TTC549 (cell line): ENCODE data around the gene LRP1B.

Experiments used
- FAIRE-seq: peaks from 2 replicates; lab custom pipeline; 2012; peaks lifted over from hg19 to GRCh38; lab: Jason Lieb, UNC

LRP1B gene

DNA sequence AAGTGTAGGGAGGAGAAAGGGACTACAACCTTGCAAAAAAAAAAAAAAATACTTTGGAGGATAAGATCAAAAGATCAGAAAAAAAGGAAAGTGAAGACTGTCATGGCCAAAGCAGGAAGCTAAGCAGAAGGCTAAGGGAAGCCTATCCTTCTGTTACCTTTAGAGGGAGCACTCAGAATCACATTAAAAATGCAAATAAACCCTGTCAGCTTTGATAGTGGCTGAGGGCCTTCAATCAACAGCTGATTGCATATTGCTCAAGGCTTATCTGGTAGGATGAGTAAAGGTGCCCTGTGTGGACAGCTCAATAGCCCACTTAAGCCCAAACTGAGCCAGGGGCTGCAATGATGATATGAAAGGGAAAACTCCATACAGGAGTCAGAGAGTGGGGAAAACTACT is 1021.2 kb downstream of the LRP1B start:
- FAIRE-seq = no peak

DNA sequence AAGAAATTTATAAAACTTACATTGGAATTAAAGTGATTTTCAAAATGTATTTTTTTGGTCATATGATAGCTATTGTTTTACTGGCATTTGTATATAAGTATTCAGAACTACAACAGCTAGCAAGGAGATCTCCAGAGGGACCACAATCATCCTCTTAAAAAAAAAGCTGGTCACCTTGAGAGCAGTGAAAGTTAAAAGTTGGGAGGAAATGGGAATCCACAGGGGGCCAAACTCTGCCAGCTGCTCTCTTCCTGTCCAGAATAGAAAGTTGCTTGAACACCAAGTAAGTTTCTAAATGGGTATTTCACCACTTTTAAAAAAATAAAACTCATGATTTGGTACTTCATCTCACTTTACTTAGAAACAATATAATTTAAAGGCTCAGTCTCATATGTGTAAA is 1025.1 kb downstream of the LRP1B start:
- FAIRE-seq = no peak

DNA sequence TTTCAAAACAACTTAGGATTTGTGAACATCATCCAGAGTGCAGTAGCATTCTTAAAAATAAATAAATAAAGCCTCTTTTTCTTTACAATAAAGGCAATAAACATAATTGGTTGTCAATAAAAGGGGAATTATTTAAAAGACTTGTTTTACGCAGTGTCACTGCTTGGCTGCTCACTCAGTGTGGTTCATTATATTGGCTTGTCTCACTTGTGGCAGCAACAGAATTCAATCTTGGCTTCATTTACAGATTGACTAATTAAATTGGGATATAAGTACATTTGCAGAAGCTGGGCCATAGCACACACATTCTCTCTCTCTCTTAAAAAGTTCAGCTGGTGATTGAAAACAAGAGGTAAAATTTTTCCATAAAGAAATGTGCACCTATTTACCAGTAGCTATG is 1027.6 kb downstream of the LRP1B start:
- FAIRE-seq = no peak

DNA sequence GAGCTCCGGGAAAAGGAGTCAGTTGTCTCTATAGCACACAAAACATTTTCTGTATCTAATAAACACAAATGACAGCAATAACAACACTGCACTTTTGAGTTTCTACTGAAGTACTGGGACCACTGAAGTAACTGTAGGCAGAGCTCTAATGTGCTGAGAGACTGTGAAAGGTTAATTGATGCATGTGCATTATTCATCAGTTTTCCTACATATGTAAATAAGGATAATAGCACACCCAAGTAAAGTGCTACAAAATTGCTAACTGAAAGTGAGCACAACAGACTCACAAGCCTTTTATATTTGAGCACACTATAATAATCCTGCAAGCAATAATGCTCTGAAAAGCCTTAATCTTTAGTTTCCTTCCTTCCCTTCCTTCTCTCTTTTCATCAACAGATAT is 1051.6 kb downstream of the LRP1B start:
- no peak for FAIRE-seq

DNA sequence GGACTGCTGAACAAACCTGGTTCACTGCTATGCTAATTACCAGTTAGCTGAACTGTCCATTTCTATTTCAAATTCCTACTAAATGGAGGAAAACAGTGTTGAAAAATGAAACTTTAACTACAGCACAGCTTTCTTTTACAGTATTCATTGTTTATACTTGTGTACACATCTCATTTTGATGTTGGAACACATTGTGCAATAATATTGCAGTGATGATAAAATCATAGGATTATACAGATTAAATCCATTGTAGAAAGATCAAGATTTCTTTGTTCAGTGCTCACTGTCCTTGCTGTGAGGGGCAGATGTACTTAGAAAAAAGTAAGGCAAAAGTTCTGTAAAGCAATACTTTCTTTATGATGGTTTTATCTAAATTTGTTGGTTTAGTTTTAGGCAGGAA is 1055.1 kb downstream of the LRP1B start:
- FAIRE-seq = no peak

DNA sequence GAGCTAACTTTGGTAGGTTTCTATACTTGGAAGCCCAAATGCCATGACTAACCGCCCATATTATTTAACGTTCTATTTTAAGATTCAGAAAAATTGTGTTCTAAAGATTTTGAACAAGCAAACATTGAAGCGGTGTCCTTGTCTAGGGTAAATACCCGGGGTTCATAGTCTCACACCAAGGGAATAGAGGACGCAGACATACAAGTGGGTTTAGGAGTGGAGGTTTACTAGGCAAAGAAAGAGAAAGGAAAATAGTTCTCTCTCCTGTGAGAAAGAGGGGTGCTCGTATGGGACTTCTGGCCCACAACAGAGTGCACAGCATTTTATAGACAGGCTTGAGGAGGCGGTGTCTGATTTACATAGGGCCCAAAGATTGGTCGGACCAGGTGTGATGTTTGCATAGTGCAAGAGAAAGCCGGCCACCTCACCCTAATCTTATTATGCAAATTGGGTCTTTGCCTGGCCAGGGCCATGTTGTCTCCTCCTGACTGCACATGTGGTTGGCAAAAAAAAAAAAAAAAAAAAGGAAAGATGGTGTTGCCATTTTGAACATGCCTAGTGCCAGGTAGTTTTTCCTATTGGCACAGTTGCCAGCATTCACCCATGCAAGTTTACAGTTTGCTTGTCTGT is 1062.6 kb downstream of the LRP1B start:
- FAIRE-seq = no peak

DNA sequence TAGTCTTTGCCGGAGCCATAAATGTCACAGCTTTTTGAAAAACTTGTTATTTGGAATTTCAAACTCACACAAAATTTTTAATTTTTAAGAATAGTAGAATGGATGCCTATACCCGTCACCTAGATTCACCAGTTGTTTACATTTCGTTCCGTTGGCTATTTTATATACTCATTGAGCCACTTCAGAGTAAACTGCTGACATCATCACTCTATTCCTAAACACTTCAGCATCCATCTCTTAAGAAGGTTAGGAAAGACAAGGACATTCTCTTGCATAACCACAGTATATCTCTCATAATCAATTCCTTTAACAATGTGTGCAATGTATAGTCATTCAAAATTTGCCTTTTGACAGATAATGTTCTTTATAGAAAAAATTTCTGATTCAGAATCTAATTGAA is 1065.8 kb downstream of the LRP1B start:
- no peak for FAIRE-seq

DNA sequence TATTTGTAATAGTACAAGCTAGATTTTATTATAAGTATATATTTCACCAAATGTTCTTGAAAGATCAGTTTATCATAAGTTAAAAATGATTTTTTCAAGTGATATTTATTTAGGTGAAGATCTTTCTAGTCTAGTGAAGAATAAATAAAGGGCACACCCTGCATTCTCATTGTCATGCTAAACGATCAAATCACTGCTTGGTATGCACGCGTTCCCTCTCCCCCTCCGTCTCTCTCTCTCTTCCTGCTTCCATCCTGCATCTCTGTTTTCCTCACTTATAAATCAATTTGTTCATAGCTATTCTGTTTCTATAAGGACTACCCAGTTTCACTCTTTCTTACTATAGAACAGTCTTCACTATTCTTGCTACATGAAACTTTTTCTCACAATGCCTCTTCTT is 1067.4 kb downstream of the LRP1B start:
- no peak for FAIRE-seq

DNA sequence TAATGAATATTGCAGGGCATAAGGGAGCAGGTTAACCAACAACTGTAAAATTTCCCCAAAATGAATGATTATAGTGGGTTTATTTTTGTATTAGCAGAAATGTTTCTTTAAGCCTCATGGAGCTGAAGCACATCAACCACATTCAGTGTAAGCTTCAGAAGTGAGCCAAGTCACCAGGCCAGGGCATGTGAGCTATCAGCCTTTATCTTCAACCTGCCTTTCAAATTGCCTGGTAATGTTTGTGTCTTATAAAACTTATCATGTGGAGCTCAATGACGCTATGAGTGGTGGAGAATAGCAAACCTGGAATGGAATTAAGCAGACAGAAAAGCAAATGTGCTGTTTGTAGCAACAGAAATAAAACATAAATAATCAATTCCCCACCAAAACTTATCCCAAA is 1068.4 kb downstream of the LRP1B start:
- FAIRE-seq = no peak

DNA sequence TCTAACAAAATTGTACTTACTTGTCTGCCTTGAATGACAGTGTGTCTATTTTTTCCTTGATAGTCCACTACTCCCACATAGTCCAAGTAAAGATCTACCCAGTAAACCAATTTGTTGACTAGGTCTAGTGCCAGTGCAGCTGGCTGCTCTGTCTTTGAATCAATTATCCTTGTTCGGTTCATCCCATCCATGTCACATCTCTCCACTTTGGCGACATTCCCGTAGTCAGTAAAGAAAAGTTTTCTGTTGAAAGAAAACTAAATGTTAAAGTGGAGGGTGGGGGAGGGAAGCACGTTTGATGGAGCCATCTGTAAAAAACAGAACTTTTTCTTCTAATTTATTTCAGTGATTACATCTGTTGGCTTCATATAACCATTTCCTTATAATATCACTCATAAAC is 1068.8 kb downstream of the LRP1B start:
- no peak for FAIRE-seq

DNA sequence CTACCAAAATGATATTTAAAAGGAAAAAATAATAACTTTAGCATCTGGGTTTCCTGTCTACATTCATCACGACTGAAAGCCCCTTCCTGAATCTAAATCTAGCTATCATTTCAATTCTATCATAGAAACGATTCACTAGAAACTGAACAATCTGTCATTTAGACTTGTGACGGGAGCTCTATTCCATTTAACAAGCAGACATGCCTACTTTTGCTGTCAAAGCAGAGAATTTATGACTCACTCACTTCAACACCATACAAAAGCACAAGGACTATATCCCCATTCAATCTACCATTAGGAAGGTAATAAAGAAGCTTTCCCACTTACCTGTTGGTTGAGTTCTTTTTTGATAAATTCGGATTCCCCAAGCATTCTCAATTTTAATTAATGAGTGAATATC is 1072.3 kb downstream of the LRP1B start:
- FAIRE-seq = no peak

DNA sequence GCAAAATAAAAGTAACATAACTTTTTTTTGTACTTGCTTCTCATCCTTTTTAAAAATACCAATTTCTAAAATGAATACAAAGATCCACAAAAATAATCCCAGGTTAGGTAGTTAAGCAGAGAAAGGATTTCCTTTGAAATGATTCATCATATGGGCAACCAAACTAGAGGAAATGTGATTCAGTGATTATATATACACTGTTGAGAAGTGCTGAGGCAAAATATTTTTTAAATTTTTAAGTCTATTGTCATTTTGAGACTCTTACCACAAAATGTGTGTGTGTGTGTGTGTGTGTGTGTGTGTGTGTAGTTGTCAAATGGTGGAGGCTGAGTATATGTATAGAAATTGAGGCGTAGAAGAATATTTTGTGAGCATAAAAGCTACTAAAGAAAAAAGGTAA is 1075.3 kb downstream of the LRP1B start:
- no peak for FAIRE-seq

DNA sequence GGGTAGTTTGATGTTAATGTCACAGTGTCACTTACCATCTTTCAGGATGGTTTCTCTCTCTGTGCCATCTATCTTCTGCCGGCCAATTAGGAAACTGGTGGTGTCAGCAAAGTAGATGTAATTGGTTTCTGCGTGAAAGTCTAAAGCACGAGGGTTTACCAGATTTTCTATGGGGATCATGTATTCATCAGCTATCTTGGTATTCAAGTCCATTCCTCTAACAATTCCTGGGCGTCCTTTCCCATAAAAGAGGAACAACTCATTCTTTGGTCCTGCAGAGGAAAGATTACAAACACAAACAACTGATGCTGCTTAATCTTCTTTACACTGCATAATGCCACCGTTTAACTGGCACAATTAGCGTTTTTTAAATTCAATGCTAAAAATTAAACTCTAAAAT is 1081.9 kb downstream of the LRP1B start:
- FAIRE-seq = no peak

DNA sequence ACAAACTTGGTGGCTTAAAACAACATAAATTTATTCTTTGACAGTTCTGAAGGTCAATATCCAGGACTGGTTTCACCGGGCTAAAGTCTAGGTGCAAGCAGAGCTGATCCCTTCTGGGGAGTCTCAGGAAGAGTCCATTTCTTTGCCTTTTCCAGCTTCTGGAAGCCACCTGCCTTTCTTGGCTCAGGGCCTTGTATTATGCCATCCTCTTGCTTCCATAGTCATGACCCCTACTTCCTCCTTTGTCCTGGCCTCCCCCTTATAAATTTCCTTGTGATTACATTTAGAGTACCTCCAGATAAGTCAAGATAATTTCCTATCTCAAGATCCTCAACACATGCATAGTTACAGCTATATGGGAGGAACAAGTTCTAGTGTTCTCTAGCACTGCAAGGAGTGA is 1089.5 kb downstream of the LRP1B start:
- FAIRE-seq = no peak

DNA sequence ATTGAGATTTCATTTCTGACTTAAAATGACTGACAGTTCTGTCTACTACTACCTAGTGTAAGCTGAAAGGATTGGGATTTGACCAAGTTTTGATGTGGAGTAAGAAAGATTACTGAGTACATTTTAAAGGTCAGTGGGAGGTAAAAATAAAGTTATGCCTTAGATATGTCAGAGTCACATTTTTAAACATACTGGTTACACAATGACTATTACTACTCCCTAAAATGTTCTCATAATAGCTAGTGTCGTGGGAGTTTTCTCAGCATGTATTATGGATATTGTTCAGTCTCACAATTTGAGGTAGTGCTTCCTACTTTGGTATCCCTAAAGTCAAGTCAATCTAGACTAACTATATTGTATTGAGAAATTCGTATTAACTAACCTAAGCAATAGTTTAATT is 1092.5 kb downstream of the LRP1B start:
- no peak for FAIRE-seq

DNA sequence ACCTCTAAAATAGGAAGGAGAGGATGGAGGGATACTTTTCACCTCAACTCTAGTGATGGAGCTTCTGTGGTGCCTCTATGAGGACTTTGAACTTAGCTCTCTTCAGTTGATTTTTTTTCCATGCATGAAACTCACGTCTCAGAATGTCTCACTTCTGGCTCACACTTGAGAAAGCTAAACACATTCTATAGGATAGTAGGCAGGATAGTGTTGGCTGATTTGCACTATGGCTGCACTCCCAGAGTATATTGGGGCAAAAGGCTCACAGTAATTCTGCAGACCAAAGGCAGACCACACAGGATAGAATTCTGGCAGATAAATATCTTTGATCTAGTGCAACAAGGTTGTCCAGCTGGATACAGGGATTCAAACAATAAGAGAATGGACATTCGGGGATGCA is 1093.5 kb downstream of the LRP1B start:
- no peak for FAIRE-seq

DNA sequence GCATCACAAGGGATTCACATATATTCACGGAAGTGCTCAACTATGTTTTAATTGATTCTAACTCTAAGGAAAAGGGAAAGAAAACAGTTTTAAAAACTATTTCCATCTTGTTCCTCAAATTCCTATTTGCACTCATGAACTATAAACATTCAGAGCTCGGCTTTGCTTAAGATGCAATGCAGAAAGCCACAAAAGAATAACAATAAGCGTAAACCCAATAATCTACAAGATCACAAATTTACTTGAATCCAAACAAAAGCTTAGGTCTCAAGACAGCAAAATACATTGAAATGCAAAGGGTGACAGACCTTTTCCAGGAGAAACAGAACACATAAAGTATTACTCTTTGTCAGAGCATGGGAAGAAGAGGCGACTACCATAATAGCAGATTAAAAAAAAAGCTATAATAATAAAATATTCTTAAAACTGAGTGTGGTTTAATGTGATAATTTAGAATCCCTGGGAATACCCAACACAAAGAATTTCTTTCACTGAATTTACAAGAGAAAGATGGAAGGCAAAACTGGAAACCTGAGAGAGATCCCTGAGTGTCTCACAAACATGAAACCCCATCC is 1094.9 kb downstream of the LRP1B start:
- no peak for FAIRE-seq

DNA sequence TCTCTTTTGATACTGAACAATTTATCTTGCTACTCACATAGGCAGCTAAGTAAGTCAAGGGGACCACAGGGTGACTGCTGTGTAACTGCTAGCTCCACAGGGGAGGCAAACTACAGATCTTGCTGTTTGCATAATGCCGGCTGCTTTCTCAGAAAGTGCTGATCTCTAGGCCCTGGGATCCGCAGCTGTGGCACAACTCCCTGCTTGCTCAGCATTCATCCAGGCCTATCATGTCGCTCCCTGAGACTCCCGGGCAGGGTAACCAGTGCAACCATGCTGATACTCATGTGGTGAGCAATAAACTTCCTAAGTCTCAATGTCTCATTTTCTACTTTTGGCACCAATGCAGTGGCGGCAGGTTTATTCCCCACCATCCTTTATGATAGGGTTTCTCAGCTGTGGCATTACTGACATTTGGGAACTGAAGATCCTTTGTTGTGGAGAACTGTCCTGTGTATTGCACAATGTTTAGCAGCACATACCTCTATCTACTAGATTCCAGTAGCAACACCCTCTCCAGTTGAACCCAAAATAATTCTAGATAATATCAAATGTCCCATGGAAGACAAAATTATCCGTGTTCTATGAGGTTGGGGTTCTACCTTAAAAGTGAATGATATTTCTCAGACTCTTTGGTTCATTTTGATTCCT is 1101.3 kb downstream of the LRP1B start:
- FAIRE-seq = no peak

DNA sequence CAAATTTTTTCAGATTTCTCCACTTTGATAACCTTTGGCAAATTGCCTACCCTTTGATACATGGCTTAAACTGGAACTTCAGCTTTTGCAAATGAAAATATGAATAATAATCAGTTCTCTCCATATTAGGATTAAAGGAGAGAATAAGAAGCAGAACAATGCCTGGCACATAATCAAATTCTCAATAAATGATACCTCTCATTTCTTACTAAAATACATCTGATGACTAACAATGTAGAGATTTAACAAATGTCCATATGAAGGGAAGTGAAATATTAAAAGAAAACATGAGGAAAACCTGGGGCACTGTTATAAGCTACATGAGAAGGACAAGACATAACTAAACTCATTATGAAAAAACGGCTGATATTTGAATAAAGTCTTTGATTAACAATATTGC is 1103.6 kb downstream of the LRP1B start:
- FAIRE-seq = no peak

DNA sequence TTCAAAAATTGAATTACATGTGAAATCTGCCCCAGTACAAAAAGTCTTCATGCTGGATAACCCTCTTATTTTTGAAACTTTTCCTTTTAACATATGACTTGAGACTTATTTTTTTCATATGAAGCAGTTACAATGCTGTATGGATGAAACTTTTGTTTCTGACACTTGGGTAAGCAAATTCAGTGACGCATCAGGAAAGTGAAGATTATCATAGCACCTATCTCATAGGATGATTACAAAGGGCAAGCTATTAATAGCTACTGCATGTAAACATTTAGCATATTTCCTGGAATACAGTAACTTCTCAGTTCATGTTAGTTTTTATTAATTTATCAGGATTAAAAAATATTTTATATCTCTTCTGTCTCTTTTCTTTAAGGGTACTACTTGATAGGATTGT is 1109.2 kb downstream of the LRP1B start:
- FAIRE-seq = no peak

DNA sequence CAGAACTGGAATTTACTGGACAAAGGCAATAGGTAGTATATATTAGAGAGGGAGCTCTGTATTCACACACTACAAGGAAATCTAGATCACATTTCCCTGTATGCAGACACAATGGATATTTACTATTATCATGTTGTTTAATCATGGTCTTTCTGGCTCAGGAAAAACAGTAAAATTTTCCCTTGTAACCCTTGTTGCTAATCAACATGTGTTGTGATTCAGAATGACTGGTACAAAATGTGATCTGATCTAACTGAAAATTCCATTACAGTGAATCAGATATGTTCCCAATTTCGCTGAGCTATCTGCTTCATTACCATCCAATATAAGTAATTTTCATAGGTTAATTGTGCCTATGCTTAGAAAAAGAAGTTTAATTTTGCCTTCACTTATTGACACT is 1109.7 kb downstream of the LRP1B start:
- no peak for FAIRE-seq

DNA sequence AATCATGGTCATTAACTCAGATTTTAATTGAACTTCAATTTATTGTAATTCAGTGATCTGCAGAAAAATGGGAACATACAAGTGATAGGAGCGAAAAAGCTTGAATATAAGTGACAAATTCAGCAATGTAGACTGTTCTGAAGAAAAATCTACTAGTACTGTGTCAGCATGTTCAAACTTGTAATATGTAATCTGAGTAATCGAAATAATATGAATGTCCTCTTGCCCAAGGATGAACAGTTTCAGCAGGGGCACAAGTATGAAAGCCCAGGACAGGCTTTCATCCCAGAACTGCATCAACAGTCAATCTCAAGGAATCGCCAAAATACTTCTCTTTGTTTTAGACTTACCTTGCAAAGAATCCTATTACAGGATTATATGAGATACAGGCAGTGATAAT is 1110.5 kb downstream of the LRP1B start:
- FAIRE-seq = no peak

DNA sequence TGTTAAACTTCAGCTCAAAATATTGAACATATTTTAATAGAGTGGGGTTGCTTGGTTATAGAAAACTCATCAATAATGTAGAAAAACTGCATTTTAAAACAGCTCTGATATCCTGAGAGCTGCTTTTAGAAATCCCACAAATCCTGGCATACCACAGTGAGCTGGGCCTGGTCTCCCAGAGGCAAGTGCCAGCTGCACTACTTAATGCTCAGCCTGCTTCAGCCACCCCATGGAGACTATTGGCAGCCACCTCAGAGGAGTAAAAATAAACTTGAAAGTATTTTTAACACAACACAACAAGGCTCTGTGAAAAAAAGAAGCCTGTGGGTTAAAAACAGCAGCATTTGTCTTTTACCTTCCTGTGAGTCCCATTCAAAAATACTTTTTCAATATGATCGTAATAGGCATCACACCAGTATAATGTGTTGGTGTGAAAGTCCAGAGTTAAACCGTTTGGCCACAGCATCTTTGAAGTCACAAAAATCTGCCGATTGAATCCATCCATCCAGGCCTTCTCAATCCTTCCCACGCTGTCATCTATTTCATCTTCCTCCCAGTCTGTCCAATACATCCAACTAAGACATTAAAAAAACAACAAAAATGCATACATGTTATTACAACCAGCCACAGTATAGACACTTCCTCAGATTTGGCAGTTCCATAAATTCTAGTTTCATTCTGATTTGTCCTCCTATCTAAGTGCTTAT is 1115.3 kb downstream of the LRP1B start:
- FAIRE-seq = no peak
